A549 (cell line): Measurements from ENCODE around the gene ANO6. TPM values are rescaled to one million over a fixed set of nuclear protein-coding genes. Genes with fewer than 3 reads are reported as not detected.
A peak's percentile ranks its signal among the peaks of the same experiment; 100 is the strongest.

ENCODE experiments used
- ATAC-seq, 2 experiments: fragments of 200-7000 bp in 1 of 2; fragments of >200 bp in 1 of 2; cut with Nextera tagmentation in 1 of 2; cut with Tn5 transposase in 1 of 2; 3 replicates each; pipeline versions ENCODE4 v1.8.0 to v1.9.1; 2018 to 2020; ENCODE audit warnings: mild to moderate bottlenecking in 1 of 2, moderate library complexity in 1 of 2
- CTCF ChIA-PET: fragments of 300-600 bp; sonication (Branson Sonifier 250); formaldehyde crosslinking; extraction: SDS; loops from one replicate; lab custom pipeline; 2021; ENCODE audit warnings: antibody characterized with exemption, inconsistent platforms; lab: Yijun Ruan, JAX
- POLR2A ChIA-PET: fragments of 350-600 bp; formaldehyde crosslinking; extraction: SDS; loops from one replicate; lab custom pipeline; 2021; ENCODE audit warnings: antibody characterized with exemption, inconsistent platforms; lab: Yijun Ruan, JAX
- DNase-seq, 2 experiments: peaks; one replicate each; pipeline versions ENCODE4 v3.0.0 to v3.0.0-alpha.2; 2011 to 2016; ENCODE audit warnings: low read depth in 1 of 2, low spot score in 1 of 2
- FAIRE-seq: peaks from 2 replicates; lab custom pipeline; 2011; peaks lifted over from hg19 to GRCh38; lab: Jason Lieb, UNC
- H3K27ac ChIP-seq, 2 experiments: fragments of >200 bp; sonication (Bioruptor Twin); formaldehyde crosslinking; 3 replicates each; pipeline ENCODE4 v1.5.1; 2016 to 2017
- H3K4me1 ChIP-seq: fragments of >200 bp; sonication (Bioruptor Twin); formaldehyde crosslinking; 3 replicates; pipeline ENCODE4 v1.6.1; 2016
- H3K4me2 ChIP-seq: fragments of >200 bp; sonication (Bioruptor Twin); formaldehyde crosslinking; 3 replicates; pipeline ENCODE4 v1.6.1; 2016
- H3K4me3 ChIP-seq: fragments of >200 bp; sonication (Bioruptor Twin); formaldehyde crosslinking; 3 replicates; pipeline ENCODE4 v1.5.1; 2016
- H3K9me3 ChIP-seq: fragments of >200 bp; sonication (Bioruptor Twin); formaldehyde crosslinking; 3 replicates; pipeline ENCODE4 v1.6.1; 2016
- BHLHE40 ChIP-seq: IDR thresholded peaks from 2 replicates; pipeline ENCODE4 v1.6.1; 2012; ENCODE audit warnings: low read depth, low read length, inconsistent platforms
- CBX8 ChIP-seq: fragments of 200-600 bp; sonication (generic); IDR thresholded peaks from 2 replicates; pipeline ENCODE4 v1.6.1; 2016
- CEBPB ChIP-seq, 2 experiments: fragments of >200 bp in 1 of 2; sonication (Bioruptor Twin) in 1 of 2; formaldehyde crosslinking in 1 of 2; IDR thresholded peaks; 2 replicates each; pipeline ENCODE4 v1.6.1; 2012 to 2016
- CHD4 ChIP-seq: fragments of 200-600 bp; sonication (generic); IDR thresholded peaks from 2 replicates; pipeline ENCODE4 v1.6.1; 2016; ENCODE audit warnings: antibody characterized with exemption, mild to moderate bottlenecking, borderline replicate concordance
- EHF ChIP-seq: fragments of 250-450 bp; sonication (Bioruptor Pico); IDR thresholded peaks from 2 replicates; pipeline ENCODE4 v1.5.0; 2020; ENCODE audit warnings: mild to moderate bottlenecking
- EP300 ChIP-seq, 2 experiments: fragments of >200 bp; sonication (Bioruptor Twin); formaldehyde crosslinking; IDR thresholded peaks; 2 replicates in 1 of 2; 3 replicates in 1 of 2; pipeline ENCODE4 v1.6.1; 2016 to 2017
- FOSL2 ChIP-seq, 2 experiments: fragments of 450-650 bp in 1 of 2; fragments of >200 bp in 1 of 2; sonication (Bioruptor Twin) in 1 of 2; formaldehyde crosslinking; IDR thresholded peaks; 2 replicates each; pipeline versions ENCODE4 v1.5.0 to v1.6.1; 2016 to 2020; ENCODE audit warnings: mild to moderate bottlenecking in 1 of 2, moderate library complexity in 1 of 2
- FOXS1 ChIP-seq: fragments of 250-450 bp; sonication (Bioruptor Pico); IDR thresholded peaks from 2 replicates; pipeline ENCODE4 v1.5.0; 2020; ENCODE audit warnings: mild to moderate bottlenecking, moderate library complexity
- GATA3 ChIP-seq: IDR thresholded peaks from 2 replicates; pipeline ENCODE4 v1.6.1; 2012; ENCODE audit warnings: borderline replicate concordance
- HDAC2 ChIP-seq: fragments of 200-600 bp; sonication (generic); IDR thresholded peaks from 2 replicates; pipeline ENCODE4 v1.6.1; 2016
- JUN ChIP-seq, 2 experiments: fragments of >200 bp; sonication (Bioruptor Twin); formaldehyde crosslinking; IDR thresholded peaks; 2 replicates in 1 of 2; 3 replicates in 1 of 2; pipeline ENCODE4 v1.6.1; 2016 to 2017
- JUNB ChIP-seq: fragments of >200 bp; sonication (Bioruptor Twin); formaldehyde crosslinking; IDR thresholded peaks from 2 replicates; pipeline ENCODE4 v1.6.1; 2016
- KDM5A ChIP-seq: fragments of 200-600 bp; sonication (generic); IDR thresholded peaks from 2 replicates; pipeline ENCODE4 v1.6.1; 2016; ENCODE audit warnings: antibody characterized with exemption, mild to moderate bottlenecking
- MAFK ChIP-seq: fragments of 450-650 bp; IDR thresholded peaks from 2 replicates; pipeline ENCODE4 v1.6.1; 2014; ENCODE audit not compliant: partially characterized antibody
- RAD21 ChIP-seq, 2 experiments: fragments of >200 bp in 1 of 2; sonication (Bioruptor Twin) in 1 of 2; formaldehyde crosslinking in 1 of 2; IDR thresholded peaks in 1 of 2; conservative IDR thresholded peaks in 1 of 2; 2 replicates in 1 of 2; 3 replicates in 1 of 2; pipeline ENCODE4 v1.6.1; 2012 to 2018; ENCODE audit warnings: inconsistent platforms in 1 of 2
- RARB ChIP-seq: fragments of 250-450 bp; sonication (Bioruptor Pico); IDR thresholded peaks from 2 replicates; pipeline ENCODE4 v1.8.0; 2021; ENCODE audit warnings: mild to moderate bottlenecking, moderate library complexity
- ZSCAN20 ChIP-seq: fragments of 250-450 bp; sonication (Bioruptor Pico); IDR thresholded peaks from 2 replicates; pipeline ENCODE4 v1.8.0; 2022; ENCODE audit warnings: mild to moderate bottlenecking, moderate library complexity
- WGBS: methylation state at CpG from one replicate; pipeline ENCODE4 v1.1.6; 2017; ENCODE audit errors: missing lambda C conversion rate; 5-methylcytosine and 5-hydroxymethylcytosine counted together
- polyA plus RNA-seq, 4 experiments: library from polyadenylated mRNA; depleted of rRNA in 3 of 4; stranded (reverse); fragments of >200 nt; fragmentation: RNase III in 1 of 4; extraction: RNeasy Plus Mini Kit Qiagen cat#74134 plus additional on column Dnase treatment in 1 of 4; gene quantifications; 2 replicates in 3 of 4; 3 replicates in 1 of 4; pipeline ENCODE4 v1.2.3, GENCODE V29; 2011 to 2017
- TF ChIP-seq, protein P1 (sequence below): fragments of 450-650 bp; IDR thresholded peaks from 2 replicates; pipeline ENCODE4 v1.6.1; 2014; ENCODE audit warnings: antibody characterized with exemption
- TF ChIP-seq, protein P2 (sequence below): IDR thresholded peaks from 2 replicates; pipeline ENCODE4 v1.6.1; 2012; ENCODE audit warnings: low read depth, borderline replicate concordance
- TF ChIP-seq, protein P3 (sequence below): IDR thresholded peaks from 2 replicates; pipeline ENCODE4 v1.6.1; 2012
- TF ChIP-seq, protein P4 (sequence below): fragments of 150-350 bp; IDR thresholded peaks from 2 replicates; pipeline ENCODE4 v1.6.1; 2014; ENCODE audit warnings: low read depth, mild to moderate bottlenecking, low read length
- TF ChIP-seq, protein P5 (sequence below): fragments of >200 bp; sonication (Bioruptor Twin); formaldehyde crosslinking; IDR thresholded peaks from 3 replicates; pipeline ENCODE4 v1.6.1; 2016

The ANO6 gene
- polyA plus RNA-seq, 2 of the 4 experiments (the other 2 are of a cell fraction): 41.7 to 80.0 TPM

DNA sequence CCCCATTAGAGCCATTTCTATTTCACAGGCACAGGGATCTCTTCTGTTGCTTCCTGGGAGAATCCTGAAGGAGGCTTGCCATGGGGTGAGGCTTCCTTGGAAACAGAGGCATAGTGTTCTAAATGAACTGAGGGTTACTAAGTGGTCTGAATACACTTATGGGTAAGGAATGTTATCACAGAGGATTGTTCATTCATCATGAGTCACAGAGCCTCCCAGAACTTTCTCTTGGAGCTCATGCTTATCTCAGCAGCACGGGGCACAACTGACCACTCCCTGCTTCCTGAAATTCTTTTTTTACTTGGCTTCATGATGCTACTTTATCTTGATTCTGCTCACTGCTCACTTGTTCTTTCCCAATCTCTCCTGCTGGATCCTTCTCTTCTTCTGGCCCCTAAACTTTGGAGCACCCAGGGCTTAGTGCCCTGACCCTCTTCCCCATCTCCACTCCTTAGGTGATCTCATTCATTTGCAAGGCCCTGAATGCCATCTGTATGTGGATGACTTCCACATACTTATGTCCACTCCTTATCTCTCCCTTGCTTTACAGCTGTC, 57.9 kb downstream of the ANO6 start:
- Histone ChIP-seq H3K4me1 (peaks cover 58% of the 10 kb centered on the region), H3K4me3 (no peak overlapping the region), H3K27ac (peak overlapping the region; percentile 57 to 79), H3K4me2 (peak overlapping the region; percentile 51)
- ChIA-PET POLR2A (interaction anchor here (1.0 to 1.5 kb wide), 2 partner anchors 41 to 58 kb away, joined by 3 read pairs; no protein-coding TSS in a partner anchor), CTCF (interaction anchor here (1.0 to 1.7 kb wide), 4 partner anchors 10 to 115 kb away, joined by 3 read pairs; no protein-coding TSS in a partner anchor)
- WGBS: 0% methylated on average over 1 of the region's 1 CpG
- ATAC-seq: peak; percentile 94 to 99
- peak; percentile 78 to 91 for DNase-seq
- TF ChIP-seq CBX8 (no peak), KDM5A (no peak), JUNB (peak; percentile 72), BHLHE40 (peak; percentile 12; the same call in 1 of the 2 replicates), MAFK (peak; percentile 32), GATA3 (peak; percentile 76; the same call in 1 of the 2 replicates), FOSL2 (IDR thresholded peaks at IDR 0.05) (peak; percentile 71), FOSL2 (CRISPR knock-in tag; IDR thresholded peaks at IDR 0.05) (peak; percentile 93), RAD21 (conservative IDR thresholded peaks at IDR 0.05 in 1 of 2, IDR thresholded peaks at IDR 0.05 in 1 of 2) (0 out of 5 replicates have a peak, but pooled peaks of 1 of the 2 experiments have one; percentile 18), HDAC2 (no peak), EHF (CRISPR knock-in tag) (no peak), CHD4 (no peak), ZSCAN20 (CRISPR knock-in tag) (no peak), EP300 (IDR thresholded peaks at IDR 0.05) (peak in 1 of 2 experiments; percentile 32; a peak in 1 of 5 replicates)
- TF ChIP-seq, protein P1, sequence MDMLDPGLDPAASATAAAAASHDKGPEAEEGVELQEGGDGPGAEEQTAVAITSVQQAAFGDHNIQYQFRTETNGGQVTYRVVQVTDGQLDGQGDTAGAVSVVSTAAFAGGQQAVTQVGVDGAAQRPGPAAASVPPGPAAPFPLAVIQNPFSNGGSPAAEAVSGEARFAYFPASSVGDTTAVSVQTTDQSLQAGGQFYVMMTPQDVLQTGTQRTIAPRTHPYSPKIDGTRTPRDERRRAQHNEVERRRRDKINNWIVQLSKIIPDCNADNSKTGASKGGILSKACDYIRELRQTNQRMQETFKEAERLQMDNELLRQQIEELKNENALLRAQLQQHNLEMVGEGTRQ: peak; percentile 30; the same call in 1 of the 2 replicates
- TF ChIP-seq, protein P2, sequence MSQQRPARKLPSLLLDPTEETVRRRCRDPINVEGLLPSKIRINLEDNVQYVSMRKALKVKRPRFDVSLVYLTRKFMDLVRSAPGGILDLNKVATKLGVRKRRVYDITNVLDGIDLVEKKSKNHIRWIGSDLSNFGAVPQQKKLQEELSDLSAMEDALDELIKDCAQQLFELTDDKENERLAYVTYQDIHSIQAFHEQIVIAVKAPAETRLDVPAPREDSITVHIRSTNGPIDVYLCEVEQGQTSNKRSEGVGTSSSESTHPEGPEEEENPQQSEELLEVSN: peak; percentile 43; the same call in 1 of the 2 replicates
- TF ChIP-seq, protein P3, sequence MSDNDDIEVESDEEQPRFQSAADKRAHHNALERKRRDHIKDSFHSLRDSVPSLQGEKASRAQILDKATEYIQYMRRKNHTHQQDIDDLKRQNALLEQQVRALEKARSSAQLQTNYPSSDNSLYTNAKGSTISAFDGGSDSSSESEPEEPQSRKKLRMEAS: peak; percentile 86
- TF ChIP-seq, all 56 proteins: peak for 10
- no peak for FAIRE-seq
- H3K9me3 ChIP-seq: no peaks in the 10 kb centered on the region

DNA sequence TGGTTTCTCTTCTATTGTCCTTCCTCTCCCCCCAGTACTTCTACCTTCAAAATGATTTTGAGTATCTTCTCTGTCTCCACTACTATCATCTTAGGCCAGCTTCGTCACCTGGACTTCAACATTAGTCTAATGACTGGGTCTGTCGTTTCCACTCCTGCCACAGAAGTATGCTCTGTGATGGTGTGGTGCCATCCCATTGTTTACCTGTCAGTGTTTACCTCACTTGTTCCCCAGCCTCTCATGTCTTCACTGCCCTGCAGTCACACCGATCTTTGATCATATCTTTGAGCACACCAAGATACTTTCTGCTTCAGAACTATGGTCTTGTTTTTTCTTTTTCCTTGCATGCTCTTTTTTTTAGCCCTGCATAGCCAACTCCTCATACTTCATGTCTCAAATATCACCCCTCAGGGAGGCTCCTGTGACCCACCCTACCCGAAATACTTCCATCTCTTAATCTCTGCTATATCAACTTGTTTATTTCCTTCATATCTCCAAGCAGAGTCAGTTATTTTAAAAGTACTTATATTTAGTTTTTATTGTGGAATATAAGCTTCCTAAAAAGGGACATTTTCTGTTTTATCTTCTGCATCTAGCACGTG, 60.4 kb downstream of the ANO6 start:
- Histone ChIP-seq H3K4me3 (no peak overlapping the region), H3K4me1 (peaks cover 53% of the 10 kb centered on the region)
- ATAC-seq (no peak), FAIRE-seq (no peak)
- ChIA-PET POLR2A (interaction anchor here (1.3 kb wide), 1 partner anchor 60 kb away, joined by 5 read pairs; the partner anchor contains the start of gene ANO6), CTCF (interaction anchor here (1.0 to 2.6 kb wide), 2 partner anchors 61 to 113 kb away, joined by 3 to 9 read pairs; partner anchors contain the start of gene ANO6)
- WGBS: 87% methylated on average over 5 of the region's 5 CpGs
- no peak for TF ChIP-seq RARB (CRISPR knock-in tag)
- TF ChIP-seq, protein P4, sequence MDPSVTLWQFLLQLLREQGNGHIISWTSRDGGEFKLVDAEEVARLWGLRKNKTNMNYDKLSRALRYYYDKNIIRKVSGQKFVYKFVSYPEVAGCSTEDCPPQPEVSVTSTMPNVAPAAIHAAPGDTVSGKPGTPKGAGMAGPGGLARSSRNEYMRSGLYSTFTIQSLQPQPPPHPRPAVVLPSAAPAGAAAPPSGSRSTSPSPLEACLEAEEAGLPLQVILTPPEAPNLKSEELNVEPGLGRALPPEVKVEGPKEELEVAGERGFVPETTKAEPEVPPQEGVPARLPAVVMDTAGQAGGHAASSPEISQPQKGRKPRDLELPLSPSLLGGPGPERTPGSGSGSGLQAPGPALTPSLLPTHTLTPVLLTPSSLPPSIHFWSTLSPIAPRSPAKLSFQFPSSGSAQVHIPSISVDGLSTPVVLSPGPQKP: no peak
- TF ChIP-seq JUN (IDR thresholded peaks at IDR 0.05): no peak
- TF ChIP-seq, protein P5, sequence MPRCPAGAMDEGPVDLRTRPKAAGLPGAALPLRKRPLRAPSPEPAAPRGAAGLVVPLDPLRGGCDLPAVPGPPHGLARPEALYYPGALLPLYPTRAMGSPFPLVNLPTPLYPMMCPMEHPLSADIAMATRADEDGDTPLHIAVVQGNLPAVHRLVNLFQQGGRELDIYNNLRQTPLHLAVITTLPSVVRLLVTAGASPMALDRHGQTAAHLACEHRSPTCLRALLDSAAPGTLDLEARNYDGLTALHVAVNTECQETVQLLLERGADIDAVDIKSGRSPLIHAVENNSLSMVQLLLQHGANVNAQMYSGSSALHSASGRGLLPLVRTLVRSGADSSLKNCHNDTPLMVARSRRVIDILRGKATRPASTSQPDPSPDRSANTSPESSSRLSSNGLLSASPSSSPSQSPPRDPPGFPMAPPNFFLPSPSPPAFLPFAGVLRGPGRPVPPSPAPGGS: no peak
- no peak for TF ChIP-seq FOXS1 (CRISPR knock-in tag)
- no peak for TF ChIP-seq EHF (CRISPR knock-in tag)
- TF ChIP-seq ZSCAN20 (CRISPR knock-in tag): no peak
- TF ChIP-seq CEBPB (IDR thresholded peaks at IDR 0.05): no peak
- TF ChIP-seq, all 56 proteins: peak for 0
- Histone ChIP-seq H3K27ac (no peak overlapping the region; a peak in 1 of 6 replicates), H3K4me2 (no peak overlapping the region), H3K9me3 (no peaks in the 10 kb centered on the region)
- DNase-seq: no peak
